Nephron (organoid): Measurements from ENCODE around the gene TEX261.

Experiments
- H3K27ac Mint-ChIP-seq, 3 experiments: 2 replicates each; pipeline ENCODE4 v1.8.0; 2020; ENCODE audit warnings: mixed read lengths in 3 of 3, mild to moderate bottlenecking in 2 of 3, moderate library complexity in 1 of 3
- H3K27me3 Mint-ChIP-seq: 2 replicates; pipeline ENCODE4 v1.8.0; 2021; ENCODE audit warnings: low read depth, mild to moderate bottlenecking, moderate library complexity, mixed read lengths
- H3K36me3 Mint-ChIP-seq: 2 replicates; pipeline ENCODE4 v1.8.0; 2020; ENCODE audit warnings: low read depth, mixed read lengths
- H3K4me1 Mint-ChIP-seq: 2 replicates; pipeline ENCODE4 v1.8.0; 2020; ENCODE audit warnings: mixed read lengths
- H3K4me3 Mint-ChIP-seq, 3 experiments: 2 replicates each; pipeline ENCODE4 v1.8.0; 2020; ENCODE audit warnings: mild to moderate bottlenecking in 3 of 3, mixed read lengths in 3 of 3, moderate library complexity in 2 of 3
- H3K9me3 Mint-ChIP-seq: 2 replicates; pipeline ENCODE4 v1.8.0; 2020; ENCODE audit warnings: mixed read lengths
- CTCF ChIP-seq, 3 experiments: fragments of 200-600 bp; sonication (generic); IDR thresholded peaks; one replicate each; pipeline ENCODE4 v1.5.0; 2021; ENCODE audit warnings: antibody characterized with exemption in 3 of 3; ENCODE audit not compliant: unreplicated experiment in 3 of 3

Gene TEX261

GRCh38 chr2:70942396-70943204 is 52.1 kb downstream of the TEX261 start:
- Mint-ChIP-seq H3K27ac (no peak overlapping the region), H3K4me1 (peaks cover 7% of the 10 kb centered on the region), H3K9me3 (no peaks in the 10 kb centered on the region), H3K27me3 (peaks cover 85% of the 10 kb centered on the region), H3K36me3 (no peaks in the 10 kb centered on the region), H3K4me3 (no peak overlapping the region)
- TF ChIP-seq CTCF (IDR thresholded peaks at IDR 0.05; ENCODE audit: unreplicated experiment in 3 of 3), result no peak

DNA sequence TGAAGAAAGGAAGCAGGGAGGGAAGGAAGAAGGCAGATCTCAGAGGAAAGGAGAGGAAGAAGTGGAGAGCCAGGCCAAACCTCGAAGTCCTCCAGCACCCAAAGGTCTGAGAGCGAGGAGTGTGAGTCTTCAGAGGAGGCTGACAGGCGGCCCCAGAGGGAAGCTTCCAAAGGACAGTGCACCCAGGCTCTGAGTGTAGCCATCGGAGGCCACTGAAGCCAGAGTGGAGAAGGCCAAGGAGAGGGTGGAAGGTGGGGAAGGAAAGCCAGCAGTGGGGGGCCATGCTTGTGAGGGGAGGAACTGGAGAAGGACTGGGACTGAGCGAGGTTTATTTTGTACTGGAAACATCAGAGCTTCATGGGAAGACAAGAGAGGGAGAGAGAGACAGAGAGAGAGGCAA is 53.0 kb downstream of the TEX261 start:
- no peak for TF ChIP-seq CTCF (IDR thresholded peaks at IDR 0.05; ENCODE audit: unreplicated experiment in 3 of 3)
- Mint-ChIP-seq H3K4me1 (peaks cover 7% of the 10 kb centered on the region), H3K27me3 (peaks cover 78% of the 10 kb centered on the region), H3K4me3 (no peak overlapping the region), H3K27ac (no peak overlapping the region), H3K36me3 (no peaks in the 10 kb centered on the region), H3K9me3 (no peaks in the 10 kb centered on the region)

GRCh38 chr2:70941186-70941585 is 53.5 kb downstream of the TEX261 start:
- no peak overlapping the region for H3K27ac Mint-ChIP-seq
- H3K4me3 Mint-ChIP-seq, result no peak overlapping the region
- TF ChIP-seq CTCF (IDR thresholded peaks at IDR 0.05; ENCODE audit: unreplicated experiment in 3 of 3), result no peak
- no peaks in the 10 kb centered on the region for H3K9me3 Mint-ChIP-seq
- no peaks in the 10 kb centered on the region for H3K36me3 Mint-ChIP-seq
- peaks cover 7% of the 10 kb centered on the region for H3K4me1 Mint-ChIP-seq
- peaks cover 80% of the 10 kb centered on the region for H3K27me3 Mint-ChIP-seq

DNA sequence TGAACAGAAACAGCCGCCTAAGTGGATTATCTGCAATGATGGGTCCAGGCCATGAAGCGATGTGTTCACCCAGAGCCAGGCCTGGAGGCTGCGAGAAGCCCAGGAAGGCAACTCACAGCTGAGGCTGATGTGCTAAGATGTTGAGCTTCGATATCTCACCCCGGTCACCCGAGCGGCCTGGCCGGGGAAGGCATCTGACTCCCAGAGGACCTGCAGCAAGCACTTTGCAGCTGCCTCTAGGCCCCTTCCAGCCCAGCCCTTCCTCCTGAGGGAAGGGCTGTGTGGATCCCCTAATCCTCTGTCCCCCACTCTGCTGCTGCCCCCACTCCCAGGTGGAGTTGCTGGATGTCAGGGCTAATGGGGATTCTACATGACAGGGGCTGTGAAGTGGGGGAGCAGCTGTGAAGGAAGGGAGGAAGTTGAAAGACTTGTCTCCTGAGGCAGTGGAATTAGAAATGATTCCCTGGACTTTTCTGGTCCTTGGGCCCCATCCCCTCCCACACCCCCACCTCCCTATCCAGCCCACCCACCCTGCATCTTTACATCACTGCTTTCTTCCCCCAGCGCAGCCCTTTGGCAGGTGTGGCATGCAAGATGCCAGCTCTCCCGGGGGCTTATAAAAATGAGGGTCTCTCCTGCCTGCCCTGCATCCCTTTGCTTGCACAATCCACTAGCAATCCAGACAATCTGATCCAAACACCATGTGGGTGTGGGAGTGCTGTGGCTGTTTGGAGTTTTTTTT is 54.7 kb downstream of the TEX261 start:
- H3K36me3 Mint-ChIP-seq, result no peaks in the 10 kb centered on the region

GRCh38 chr2:70939001-70939838 is 55.5 kb downstream of the TEX261 start:
- H3K27me3 Mint-ChIP-seq, result peaks cover 77% of the 10 kb centered on the region
- peaks cover 12% of the 10 kb centered on the region for H3K4me1 Mint-ChIP-seq
- H3K4me3 Mint-ChIP-seq, result no peak overlapping the region
- TF ChIP-seq CTCF (IDR thresholded peaks at IDR 0.05; ENCODE audit: unreplicated experiment in 3 of 3), result no peak
- no peak overlapping the region for H3K27ac Mint-ChIP-seq
- no peaks in the 10 kb centered on the region for H3K9me3 Mint-ChIP-seq
- H3K36me3 Mint-ChIP-seq, result no peaks in the 10 kb centered on the region

More for the DNA sequence above, 54.7 kb downstream of the TEX261 start:
- Mint-ChIP-seq H3K27me3 (peaks cover 75% of the 10 kb centered on the region), H3K27ac (no peak overlapping the region), H3K4me1 (peaks cover 11% of the 10 kb centered on the region), H3K4me3 (no peak overlapping the region), H3K9me3 (no peaks in the 10 kb centered on the region)
- no peak for TF ChIP-seq CTCF (IDR thresholded peaks at IDR 0.05; ENCODE audit: unreplicated experiment in 3 of 3)
